NB4 (cell line): ENCODE measurements around the gene ARHGEF7.

Source experiments
- DNase-seq: peaks from one replicate; pipeline ENCODE4 v3.0.0; 2010; ENCODE audit warnings: low read depth
- H3K4me3 ChIP-seq: one replicate; pipeline ENCODE4 v1.5.1; 2011; ENCODE audit warnings: mild to moderate bottlenecking, low read depth, low read length, moderate library complexity
- MYC ChIP-seq: IDR thresholded peaks from 2 replicates; pipeline ENCODE4 v1.6.1; 2011; ENCODE audit warnings: low read depth, low read length
- POLR2A ChIP-seq: IDR thresholded peaks from 2 replicates; pipeline ENCODE4 v1.6.1; 2011; ENCODE audit warnings: mild to moderate bottlenecking; ENCODE audit not compliant: insufficient read length; ENCODE audit errors: extremely low read depth
- TF ChIP-seq, protein P1 (sequence below): IDR thresholded peaks from 2 replicates; pipeline ENCODE4 v1.6.1; 2011; ENCODE audit warnings: low read depth, low read length
- TF ChIP-seq, protein P2 (sequence below): IDR thresholded peaks from one replicate; pipeline ENCODE4 v1.5.1; 2012; ENCODE audit warnings: low read depth, low read length

The ARHGEF7 gene

DNA sequence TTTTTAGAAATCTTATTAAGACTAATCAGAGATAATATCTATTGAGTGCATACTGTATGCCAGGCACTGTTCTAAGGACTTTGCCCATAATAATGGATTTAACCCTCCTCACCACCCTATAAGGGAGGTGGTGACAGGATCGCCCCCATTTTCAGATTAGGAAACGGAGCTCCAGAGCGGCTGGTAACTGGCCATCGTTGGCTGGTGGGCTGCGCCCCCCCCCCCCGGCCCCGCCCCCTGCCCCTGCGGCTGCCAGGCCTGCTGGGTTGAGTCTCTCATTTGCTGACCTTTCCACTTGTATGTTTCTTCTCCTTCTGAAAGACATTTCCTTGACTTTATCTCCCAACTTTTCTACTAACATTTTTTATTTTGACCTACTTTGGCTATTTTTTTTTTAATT is 8.5 kb downstream of the ARHGEF7 start:
- TF ChIP-seq, protein P1, sequence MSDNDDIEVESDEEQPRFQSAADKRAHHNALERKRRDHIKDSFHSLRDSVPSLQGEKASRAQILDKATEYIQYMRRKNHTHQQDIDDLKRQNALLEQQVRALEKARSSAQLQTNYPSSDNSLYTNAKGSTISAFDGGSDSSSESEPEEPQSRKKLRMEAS, result no peak
- TF ChIP-seq MYC (no peak), POLR2A (no peak)
- TF ChIP-seq, protein P2, sequence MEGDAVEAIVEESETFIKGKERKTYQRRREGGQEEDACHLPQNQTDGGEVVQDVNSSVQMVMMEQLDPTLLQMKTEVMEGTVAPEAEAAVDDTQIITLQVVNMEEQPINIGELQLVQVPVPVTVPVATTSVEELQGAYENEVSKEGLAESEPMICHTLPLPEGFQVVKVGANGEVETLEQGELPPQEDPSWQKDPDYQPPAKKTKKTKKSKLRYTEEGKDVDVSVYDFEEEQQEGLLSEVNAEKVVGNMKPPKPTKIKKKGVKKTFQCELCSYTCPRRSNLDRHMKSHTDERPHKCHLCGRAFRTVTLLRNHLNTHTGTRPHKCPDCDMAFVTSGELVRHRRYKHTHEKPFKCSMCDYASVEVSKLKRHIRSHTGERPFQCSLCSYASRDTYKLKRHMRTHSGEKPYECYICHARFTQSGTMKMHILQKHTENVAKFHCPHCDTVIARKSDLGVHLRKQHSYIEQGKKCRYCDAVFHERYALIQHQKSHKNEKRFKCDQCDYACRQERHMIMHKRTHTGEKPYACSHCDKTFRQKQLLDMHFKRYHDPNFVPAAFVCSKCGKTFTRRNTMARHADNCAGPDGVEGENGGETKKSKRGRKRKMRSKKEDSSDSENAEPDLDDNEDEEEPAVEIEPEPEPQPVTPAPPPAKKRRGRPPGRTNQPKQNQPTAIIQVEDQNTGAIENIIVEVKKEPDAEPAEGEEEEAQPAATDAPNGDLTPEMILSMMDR, result no peak
- no peak for DNase-seq

GRCh38 chr13:111126509-111126908 is 11.4 kb downstream of the ARHGEF7 start:
- TF ChIP-seq POLR2A (no peak), MYC (no peak)
- TF ChIP-seq, protein P2, result no peak
- TF ChIP-seq, protein P1, result no peak
- DNase-seq, result no peak
- H3K4me3 ChIP-seq, result no peak overlapping the region

More for the DNA sequence above, 8.5 kb downstream of the ARHGEF7 start:
- H3K4me3 ChIP-seq, result no peak overlapping the region

- TF ChIP-seq, protein P2, result no peak
- TF ChIP-seq POLR2A (no peak), MYC (no peak)
- TF ChIP-seq, protein P1, result no peak
- H3K4me3 ChIP-seq, result no peak overlapping the region
- DNase-seq, result no peak
Measured at GRCh38 chr13:111129465-111130115, 14.5 kb downstream of the ARHGEF7 start.

- TF ChIP-seq, protein P1, result no peak
- TF ChIP-seq POLR2A (no peak), MYC (no peak)
- TF ChIP-seq, protein P2, result no peak
- no peak overlapping the region for H3K4me3 ChIP-seq
- no peak for DNase-seq
Measured at GRCh38 chr13:111130116-111130508, 15.0 kb downstream of the ARHGEF7 start.

DNA sequence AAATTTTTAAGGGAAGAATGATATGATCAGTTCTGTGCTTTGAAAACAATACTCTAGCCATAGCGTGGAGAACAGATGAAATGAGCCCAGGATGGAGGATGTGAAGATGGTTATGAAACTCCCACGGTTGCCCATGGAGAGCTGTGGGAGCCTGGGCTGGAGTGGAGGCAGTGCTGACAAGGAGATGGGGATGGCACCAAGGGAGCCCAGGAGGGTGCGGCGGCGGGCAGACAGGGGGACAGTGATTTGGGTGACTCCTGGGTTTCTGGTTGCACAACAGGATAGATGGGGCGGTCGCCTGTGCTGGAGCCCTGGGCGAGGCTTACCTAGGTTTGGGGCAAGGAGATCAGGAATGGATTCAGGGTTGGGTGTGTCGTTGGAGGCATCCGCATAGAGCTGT is 15.9 kb downstream of the ARHGEF7 start:
- TF ChIP-seq MYC (no peak), POLR2A (no peak)
- TF ChIP-seq, protein P1, result no peak
- TF ChIP-seq, protein P2, result no peak
- DNase-seq, result no peak
- H3K4me3 ChIP-seq, result no peak overlapping the region
